Neural cell (in vitro differentiated cells): ENCODE measurements around the gene ROBO4.

Experiments
- EP300 ChIP-seq: fragments of 450-650 bp; conservative IDR thresholded peaks from 2 replicates; pipeline ENCODE4 v1.6.1; 2014; ENCODE audit warnings: antibody characterized with exemption, mild to moderate bottlenecking, moderate library complexity; ENCODE audit not compliant: poor library complexity, severe bottlenecking
- EZH2 ChIP-seq: fragments of 200-600, 300-800 bp; shearing (Covaris generic), sonication (generic); IDR thresholded peaks from 2 replicates; pipeline ENCODE4 v1.6.1; 2014; ENCODE audit warnings: antibody characterized with exemption, low read length, borderline replicate concordance, mild to moderate bottlenecking; ENCODE audit not compliant: insufficient read depth, poor library complexity, severe bottlenecking
- RAD21 ChIP-seq: fragments of 450-650 bp; conservative IDR thresholded peaks from 2 replicates; pipeline ENCODE4 v1.6.1; 2014; ENCODE audit warnings: antibody characterized with exemption, mild to moderate bottlenecking, moderate library complexity
- SMC3 ChIP-seq: fragments of 450-650 bp; conservative IDR thresholded peaks from 2 replicates; pipeline ENCODE4 v1.6.1; 2014; ENCODE audit warnings: antibody characterized with exemption, mild to moderate bottlenecking, moderate library complexity; ENCODE audit not compliant: poor library complexity
- TF ChIP-seq, protein P1 (sequence below): IDR thresholded peaks from 2 replicates; pipeline ENCODE4 v1.6.1; 2012; ENCODE audit warnings: borderline replicate concordance
- TF ChIP-seq, protein P2 (sequence below): fragments of 450-650 bp; IDR thresholded peaks from 2 replicates; pipeline ENCODE4 v1.5.1; 2014; ENCODE audit warnings: antibody characterized with exemption, mild to moderate bottlenecking, moderate library complexity; ENCODE audit not compliant: poor library complexity, severe bottlenecking

DNA sequence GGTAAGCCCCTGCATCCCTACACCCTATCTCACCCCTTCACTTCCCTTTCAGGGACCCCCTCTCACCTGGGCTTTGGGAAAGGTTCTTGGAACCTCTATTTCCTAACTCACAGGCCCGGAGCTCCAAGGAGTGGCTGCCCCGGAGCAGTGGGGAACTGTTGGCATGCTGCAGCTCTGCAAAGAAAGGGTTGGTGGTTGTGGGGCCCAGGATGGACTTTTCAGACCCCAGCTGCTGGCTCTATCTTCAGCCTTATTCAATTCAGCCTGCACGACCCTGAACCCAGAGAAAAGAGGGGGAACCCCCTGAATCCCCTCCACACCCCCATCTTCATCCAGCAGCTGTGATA is 10.0 kb downstream of the ROBO4 start:
- TF ChIP-seq EZH2, result no peak
- TF ChIP-seq, protein P1, sequence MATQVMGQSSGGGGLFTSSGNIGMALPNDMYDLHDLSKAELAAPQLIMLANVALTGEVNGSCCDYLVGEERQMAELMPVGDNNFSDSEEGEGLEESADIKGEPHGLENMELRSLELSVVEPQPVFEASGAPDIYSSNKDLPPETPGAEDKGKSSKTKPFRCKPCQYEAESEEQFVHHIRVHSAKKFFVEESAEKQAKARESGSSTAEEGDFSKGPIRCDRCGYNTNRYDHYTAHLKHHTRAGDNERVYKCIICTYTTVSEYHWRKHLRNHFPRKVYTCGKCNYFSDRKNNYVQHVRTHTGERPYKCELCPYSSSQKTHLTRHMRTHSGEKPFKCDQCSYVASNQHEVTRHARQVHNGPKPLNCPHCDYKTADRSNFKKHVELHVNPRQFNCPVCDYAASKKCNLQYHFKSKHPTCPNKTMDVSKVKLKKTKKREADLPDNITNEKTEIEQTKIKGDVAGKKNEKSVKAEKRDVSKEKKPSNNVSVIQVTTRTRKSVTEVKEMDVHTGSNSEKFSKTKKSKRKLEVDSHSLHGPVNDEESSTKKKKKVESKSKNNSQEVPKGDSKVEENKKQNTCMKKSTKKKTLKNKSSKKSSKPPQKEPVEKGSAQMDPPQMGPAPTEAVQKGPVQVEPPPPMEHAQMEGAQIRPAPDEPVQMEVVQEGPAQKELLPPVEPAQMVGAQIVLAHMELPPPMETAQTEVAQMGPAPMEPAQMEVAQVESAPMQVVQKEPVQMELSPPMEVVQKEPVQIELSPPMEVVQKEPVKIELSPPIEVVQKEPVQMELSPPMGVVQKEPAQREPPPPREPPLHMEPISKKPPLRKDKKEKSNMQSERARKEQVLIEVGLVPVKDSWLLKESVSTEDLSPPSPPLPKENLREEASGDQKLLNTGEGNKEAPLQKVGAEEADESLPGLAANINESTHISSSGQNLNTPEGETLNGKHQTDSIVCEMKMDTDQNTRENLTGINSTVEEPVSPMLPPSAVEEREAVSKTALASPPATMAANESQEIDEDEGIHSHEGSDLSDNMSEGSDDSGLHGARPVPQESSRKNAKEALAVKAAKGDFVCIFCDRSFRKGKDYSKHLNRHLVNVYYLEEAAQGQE, result no peak
- no peak for TF ChIP-seq EP300
- TF ChIP-seq, protein P2, sequence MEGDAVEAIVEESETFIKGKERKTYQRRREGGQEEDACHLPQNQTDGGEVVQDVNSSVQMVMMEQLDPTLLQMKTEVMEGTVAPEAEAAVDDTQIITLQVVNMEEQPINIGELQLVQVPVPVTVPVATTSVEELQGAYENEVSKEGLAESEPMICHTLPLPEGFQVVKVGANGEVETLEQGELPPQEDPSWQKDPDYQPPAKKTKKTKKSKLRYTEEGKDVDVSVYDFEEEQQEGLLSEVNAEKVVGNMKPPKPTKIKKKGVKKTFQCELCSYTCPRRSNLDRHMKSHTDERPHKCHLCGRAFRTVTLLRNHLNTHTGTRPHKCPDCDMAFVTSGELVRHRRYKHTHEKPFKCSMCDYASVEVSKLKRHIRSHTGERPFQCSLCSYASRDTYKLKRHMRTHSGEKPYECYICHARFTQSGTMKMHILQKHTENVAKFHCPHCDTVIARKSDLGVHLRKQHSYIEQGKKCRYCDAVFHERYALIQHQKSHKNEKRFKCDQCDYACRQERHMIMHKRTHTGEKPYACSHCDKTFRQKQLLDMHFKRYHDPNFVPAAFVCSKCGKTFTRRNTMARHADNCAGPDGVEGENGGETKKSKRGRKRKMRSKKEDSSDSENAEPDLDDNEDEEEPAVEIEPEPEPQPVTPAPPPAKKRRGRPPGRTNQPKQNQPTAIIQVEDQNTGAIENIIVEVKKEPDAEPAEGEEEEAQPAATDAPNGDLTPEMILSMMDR, result no peak
- TF ChIP-seq RAD21, result no peak
- no peak for TF ChIP-seq SMC3
